ENCODE measurements around the gene PAK2. TPM values are rescaled to one million over a fixed set of nuclear protein-coding genes. Genes with fewer than 3 reads are reported as not detected.

The PAK2 gene
- total RNA-seq (2021) (93.2 and 102 TPM in 2 replicates), Bru-seq, nascent RNA (percentile 87 among the genes with signal in this experiment), BruChase-seq, experiment 1, labeled RNA remaining after a 2-hour chase (percentile 89 among the genes with signal in this experiment), BruChase-seq, experiment 2, labeled RNA remaining after a 6-hour chase (percentile 96 among the genes with signal in this experiment)
- long read RNA-seq, full-length matches to known transcripts, result 44 of 68 reads
- long read RNA-seq, partial matches to known transcripts, result 9 of 68 reads
- long read RNA-seq, other reads (novel, unspliced or antisense), result 15 of 68 reads

- Histone ChIP-seq H3K9me3 (ENCODE audit: low read depth, low read length, poor library complexity, severe bottlenecking) (no peaks in the 10 kb centered on the region), H3K4me3 (ENCODE audit: low read depth, low read length, poor library complexity, severe bottlenecking) (peak within 1 kb of the TSS; percentile 95), H3K36me3 (ENCODE audit: insufficient read depth, low read length, poor library complexity, severe bottlenecking) (no peaks in the 10 kb centered on the region), H3K4me1 (ENCODE audit: insufficient read depth, low read length, poor library complexity, severe bottlenecking) (peaks cover 9% of the 10 kb centered on the region), H3K27ac (ENCODE audit: low read depth, low read length, poor library complexity, severe bottlenecking) (peak within 1 kb of the TSS; percentile 97), H3K27me3 (replicated peaks; ENCODE audit: insufficient read depth, low read depth, low read length, poor library complexity) (no peaks in the 10 kb centered on the region)
- peak; percentile 96 for DNase-seq (ENCODE audit: low spot score)
- ChIA-PET POLR2A (ENCODE audit: low non-redundant PET) (interaction anchor here (0.6 to 1.2 kb wide), 6 partner anchors 10 to 1923 kb away, joined by 3 to 4 read pairs (median 3); no protein-coding TSS in a partner anchor), CTCF (interaction anchor here (0.5 to 0.6 kb wide), 2 partner anchors 36 to 108 kb away, joined by 3 to 5 read pairs; no protein-coding TSS in a partner anchor)
- intact Hi-C loops (cut with micrococcal nuclease; ENCODE audit: unreplicated experiment), result no loop called here
- BruUV-seq (replicated peaks), result no TSS peak
- TF ChIP-seq EZH2 (IDR thresholded peaks at IDR 0.05; ENCODE audit: borderline replicate concordance, low read depth, low read length, poor library complexity, severe bottlenecking) (no peak), CTCF (conservative IDR thresholded peaks at IDR 0.05; ENCODE audit: low read depth, low read length) (no peak)
These were observed at the start of gene PAK2 for GRCh38 chr3:196739671-196740480. TSS of gene PAK2 (plus strand) at chr3:196739857. CDS start at chr3:196782647, 42,790 bp downstream.

DNA sequence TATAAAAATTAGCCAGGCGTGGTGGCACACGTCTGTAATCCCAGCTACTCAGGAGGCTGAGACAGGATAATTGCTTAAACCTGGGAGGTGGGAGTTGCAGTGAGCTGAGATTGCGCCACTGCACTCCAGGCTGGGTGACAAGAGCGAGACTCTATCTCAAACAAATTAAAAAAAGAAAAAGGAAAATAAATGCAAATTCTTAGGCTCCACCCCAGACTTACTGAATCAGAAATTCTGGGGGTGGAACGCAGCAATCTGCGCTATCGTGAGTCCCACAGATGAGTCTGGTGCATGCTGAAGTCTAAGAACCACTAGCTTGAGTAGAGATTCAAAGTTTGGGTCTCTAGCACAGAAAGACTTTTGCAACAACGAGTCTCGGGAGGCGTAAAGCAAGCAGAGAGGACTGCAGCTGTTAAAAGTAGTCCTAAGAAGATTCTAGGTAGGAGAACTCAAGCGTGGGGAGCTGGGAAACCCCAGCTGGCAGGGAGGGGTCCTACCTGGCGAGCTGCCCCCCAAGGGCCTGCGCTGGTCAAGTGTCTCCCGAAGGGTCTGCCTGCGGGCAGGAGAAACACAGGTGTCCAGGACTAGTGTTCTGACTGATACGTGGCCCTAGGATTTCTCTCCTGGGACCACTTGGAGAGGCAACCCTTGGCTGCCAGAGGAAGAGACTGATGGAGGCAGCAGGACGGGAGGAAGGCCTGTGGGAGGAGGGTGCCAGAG lies 49.6 kb upstream of the PAK2 start:
- POLR2A ChIA-PET (ENCODE audit: low non-redundant PET), result no interaction called here
- DNase-seq (ENCODE audit: low spot score), result no peak
- H3K27ac ChIP-seq (ENCODE audit: low read depth, low read length, poor library complexity, severe bottlenecking), result no peak overlapping the region
- BruUV-seq (replicated peaks), result no TSS peak
- H3K4me3 ChIP-seq (ENCODE audit: low read depth, low read length, poor library complexity, severe bottlenecking), result no peak overlapping the region
- no peak for TF ChIP-seq CTCF (conservative IDR thresholded peaks at IDR 0.05; ENCODE audit: low read depth, low read length)
- TF ChIP-seq EZH2 (IDR thresholded peaks at IDR 0.05; ENCODE audit: borderline replicate concordance, low read depth, low read length, poor library complexity, severe bottlenecking), result no peak
- no peaks in the 10 kb centered on the region for H3K9me3 ChIP-seq (ENCODE audit: low read depth, low read length, poor library complexity, severe bottlenecking)
- H3K4me1 ChIP-seq (ENCODE audit: insufficient read depth, low read length, poor library complexity, severe bottlenecking), result peaks cover 43% of the 10 kb centered on the region
- intact Hi-C loops (cut with micrococcal nuclease; ENCODE audit: unreplicated experiment), result loop anchor here (5.0 kb wide), 2 partner anchors 153 to 438 kb away; no protein-coding TSS in a partner anchor
- CTCF ChIA-PET, result interaction anchor here (1.4 kb wide), 1 partner anchor 80 kb away, joined by 5 read pairs; no protein-coding TSS in a partner anchor
- no peaks in the 10 kb centered on the region for H3K27me3 ChIP-seq (replicated peaks; ENCODE audit: insufficient read depth, low read depth, low read length, poor library complexity)
- H3K36me3 ChIP-seq (ENCODE audit: insufficient read depth, low read length, poor library complexity, severe bottlenecking), result no peaks in the 10 kb centered on the region

DNA sequence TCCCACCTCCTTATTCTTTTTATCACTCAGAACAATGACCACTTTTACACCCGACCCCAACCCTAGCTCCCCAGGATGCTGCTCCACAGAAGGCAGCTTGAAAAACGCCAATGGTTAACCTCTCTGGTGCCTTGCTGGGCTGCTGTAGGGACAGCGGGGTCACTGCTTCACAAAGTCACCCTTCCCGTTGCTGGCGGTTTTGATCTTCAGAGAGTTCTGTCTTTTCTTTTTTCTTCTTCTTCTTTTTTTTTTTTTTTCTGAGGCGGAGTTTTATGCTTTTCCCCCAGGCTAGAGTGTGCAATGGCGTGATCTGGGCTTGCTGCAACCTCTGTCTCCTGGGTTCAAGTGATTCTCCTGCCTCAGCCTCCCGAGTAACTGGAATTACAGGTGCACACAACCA lies 48.3 kb upstream of the PAK2 start:
- no peaks in the 10 kb centered on the region for H3K27me3 ChIP-seq (replicated peaks; ENCODE audit: insufficient read depth, low read depth, low read length, poor library complexity)
- H3K27ac ChIP-seq (ENCODE audit: low read depth, low read length, poor library complexity, severe bottlenecking), result no peak overlapping the region
- no peak overlapping the region for H3K4me3 ChIP-seq (ENCODE audit: low read depth, low read length, poor library complexity, severe bottlenecking)
- intact Hi-C loops (cut with micrococcal nuclease; ENCODE audit: unreplicated experiment), result no loop called here
- CTCF ChIA-PET, result interaction anchor here (1.4 kb wide), 1 partner anchor 82 kb away, joined by 5 read pairs; no protein-coding TSS in a partner anchor
- no peaks in the 10 kb centered on the region for H3K9me3 ChIP-seq (ENCODE audit: low read depth, low read length, poor library complexity, severe bottlenecking)
- POLR2A ChIA-PET (ENCODE audit: low non-redundant PET), result no interaction called here
- no peaks in the 10 kb centered on the region for H3K36me3 ChIP-seq (ENCODE audit: insufficient read depth, low read length, poor library complexity, severe bottlenecking)
- TF ChIP-seq EZH2 (IDR thresholded peaks at IDR 0.05; ENCODE audit: borderline replicate concordance, low read depth, low read length, poor library complexity, severe bottlenecking), result no peak
- no peak for TF ChIP-seq CTCF (conservative IDR thresholded peaks at IDR 0.05; ENCODE audit: low read depth, low read length)
- peaks cover 34% of the 10 kb centered on the region for H3K4me1 ChIP-seq (ENCODE audit: insufficient read depth, low read length, poor library complexity, severe bottlenecking)
- no TSS peak for BruUV-seq (replicated peaks)
- DNase-seq (ENCODE audit: low spot score), result no peak
